CD14-positive monocyte (primary cell): ENCODE results near the gene WDR74. TPM values are rescaled to one million over a fixed set of nuclear protein-coding genes. Genes with fewer than 3 reads are reported as not detected.
"Not testable (repeated sequence)": the region's sequence is repeated elsewhere in the genome, so short reads cannot be mapped to it uniquely, and the experiment has no call there.

Experiments
- DNase-seq, 3 donors: peaks; one replicate each; pipeline ENCODE4 v3.0.0-alpha.2; 2011 to 2022
- H2AFZ ChIP-seq: 2 replicates; pipeline ENCODE4 v1.6.0; 2012; ENCODE audit warnings: mild to moderate bottlenecking, low read depth, low read length, inconsistent platforms; ENCODE audit not compliant: insufficient read depth, poor library complexity, severe bottlenecking
- H3K27ac ChIP-seq, 2 donors: 1 replicate in 1 of 2; 2 replicates in 1 of 2; pipeline ENCODE4 v1.5.1; 2012 to 2013; ENCODE audit warnings: low read length in 2 of 2, control low read depth in 1 of 2, inconsistent platforms in 1 of 2, low read depth in 1 of 2, mild to moderate bottlenecking in 1 of 2
- H3K27me3 ChIP-seq, 2 donors: one replicate each; pipeline versions ENCODE4 v1.6.0 to v1.6.1; 2011 to 2013; ENCODE audit warnings: low read length in 2 of 2; ENCODE audit not compliant: control insufficient read depth in 2 of 2, insufficient read depth in 2 of 2
- H3K36me3 ChIP-seq, 2 donors: replicated peaks in 1 of 2; 1 replicate in 1 of 2; 2 replicates in 1 of 2; pipeline versions ENCODE4 v1.5.1 to v1.6.1; 2012 to 2013; ENCODE audit warnings: low read length in 2 of 2, control low read depth in 1 of 2, inconsistent platforms in 1 of 2, mild to moderate bottlenecking in 1 of 2; ENCODE audit not compliant: insufficient read depth in 2 of 2, control insufficient read depth in 1 of 2
- H3K4me1 ChIP-seq, 2 donors: 1 replicate in 1 of 2; 2 replicates in 1 of 2; pipeline versions ENCODE4 v1.5.1 to v1.6.1; 2012 to 2013; ENCODE audit warnings: low read length in 2 of 2, control low read depth in 1 of 2, inconsistent platforms in 1 of 2, mild to moderate bottlenecking in 1 of 2, moderate library complexity in 1 of 2; ENCODE audit not compliant: insufficient read depth in 2 of 2, control insufficient read depth in 1 of 2
- H3K4me2 ChIP-seq: replicated peaks from 2 replicates; pipeline ENCODE3; 2012; ENCODE audit warnings: low read length, moderate library complexity, mild to moderate bottlenecking; ENCODE audit not compliant: poor library complexity, severe bottlenecking; ENCODE audit errors: extremely low read depth
- H3K4me3 ChIP-seq, 3 experiments: fragments of 200-600 bp in 1 of 3; sonication (generic) in 1 of 3; replicated peaks in 1 of 3; 1 replicate in 2 of 3; 2 replicates in 1 of 3; pipeline ENCODE4 v1.5.1; 2011 to 2013; ENCODE audit warnings: low read length in 3 of 3, mild to moderate bottlenecking in 3 of 3, control low read depth in 2 of 3, low read depth in 2 of 3, inconsistent platforms in 1 of 3, moderate library complexity in 1 of 3
- H3K79me2 ChIP-seq: 2 replicates; pipeline ENCODE4 v1.6.0; 2012; ENCODE audit warnings: mild to moderate bottlenecking, control low read depth, inconsistent platforms, low read length, moderate library complexity; ENCODE audit not compliant: insufficient read depth
- H3K9ac ChIP-seq: 2 replicates; pipeline ENCODE4 v1.6.0; 2017; ENCODE audit warnings: low read length, mild to moderate bottlenecking; ENCODE audit not compliant: insufficient read depth, poor library complexity, severe bottlenecking
- H3K9me3 ChIP-seq, 2 donors: replicated peaks in 1 of 2; 1 replicate in 1 of 2; 2 replicates in 1 of 2; pipeline versions ENCODE4 v1.5.1 to v1.6.1; 2012 to 2013; ENCODE audit warnings: low read length in 2 of 2, control low read depth in 1 of 2; ENCODE audit not compliant: control insufficient read depth in 1 of 2, insufficient read depth in 1 of 2
- H4K20me1 ChIP-seq: 2 replicates; pipeline ENCODE4 v1.6.0; 2012; ENCODE audit warnings: mild to moderate bottlenecking, low read length, control low read depth, moderate library complexity; ENCODE audit not compliant: insufficient read depth
- H3K27ac Mint-ChIP-seq, 7 donors: one replicate each; pipeline ENCODE4 v1.8.0; 2020; ENCODE audit warnings: mild to moderate bottlenecking in 7 of 7, mixed read lengths in 7 of 7, moderate library complexity in 6 of 7, inconsistent platforms in 2 of 7
- H3K27me3 Mint-ChIP-seq, 3 donors: one replicate each; pipeline ENCODE4 v1.8.0; 2021 to 2022; ENCODE audit warnings: low read depth in 3 of 3, mild to moderate bottlenecking in 3 of 3, mixed read lengths in 3 of 3, moderate library complexity in 3 of 3, inconsistent platforms in 1 of 3
- H3K36me3 Mint-ChIP-seq, 2 donors: one replicate each; pipeline ENCODE4 v1.8.0; 2020; ENCODE audit warnings: mixed read lengths in 2 of 2, inconsistent platforms in 1 of 2, mild to moderate bottlenecking in 1 of 2
- H3K4me1 Mint-ChIP-seq: one replicate; pipeline ENCODE4 v1.8.0; 2020; ENCODE audit warnings: mild to moderate bottlenecking, mixed read lengths
- H3K4me3 Mint-ChIP-seq, 2 donors: one replicate each; pipeline ENCODE4 v1.8.0; 2020; ENCODE audit warnings: mild to moderate bottlenecking in 2 of 2, mixed read lengths in 2 of 2, moderate library complexity in 1 of 2
- H3K9me3 Mint-ChIP-seq, 7 donors: one replicate each; pipeline ENCODE4 v1.8.0; 2020 to 2022; ENCODE audit warnings: mixed read lengths in 7 of 7, mild to moderate bottlenecking in 6 of 7, moderate library complexity in 6 of 7, inconsistent platforms in 2 of 7
- WGBS: methylation state at CpG from one replicate; pipeline ENCODE4 v1.1.5; 2013; ENCODE audit warnings: missing lambda C conversion rate; ENCODE audit not compliant: insufficient coverage; 5-methylcytosine and 5-hydroxymethylcytosine counted together
- intact Hi-C, 2 donors: fragments of 100-400 bp; cut with micrococcal nuclease; formaldehyde crosslinking; loops; one replicate each; pipeline versions ENCODE4 v1.15.0 to v1.15.1; 2023
- polyA plus RNA-seq, 3 donors: library from polyadenylated mRNA; depleted of rRNA in 1 of 3; unstranded in 2 of 3; stranded (reverse) in 1 of 3; fragments of 300-500 nt in 2 of 3; fragments of >200 nt in 1 of 3; fragmentation: Illumina TruSeq in 2 of 3; gene quantifications; 1 replicate in 2 of 3; 2 replicates in 1 of 3; pipeline ENCODE4 v1.2.3, GENCODE V29; 2012 to 2021
- TF ChIP-seq, protein P1 (sequence below): fragments of 200-600 bp; IDR thresholded peaks from one replicate; pipeline ENCODE4 v1.8.0; 2022; ENCODE audit warnings: antibody characterized with exemption, mild to moderate bottlenecking

Gene WDR74
- polyA plus RNA-seq, 3 donors = 14.2 to 52.5 (median 18.4) TPM

DNA sequence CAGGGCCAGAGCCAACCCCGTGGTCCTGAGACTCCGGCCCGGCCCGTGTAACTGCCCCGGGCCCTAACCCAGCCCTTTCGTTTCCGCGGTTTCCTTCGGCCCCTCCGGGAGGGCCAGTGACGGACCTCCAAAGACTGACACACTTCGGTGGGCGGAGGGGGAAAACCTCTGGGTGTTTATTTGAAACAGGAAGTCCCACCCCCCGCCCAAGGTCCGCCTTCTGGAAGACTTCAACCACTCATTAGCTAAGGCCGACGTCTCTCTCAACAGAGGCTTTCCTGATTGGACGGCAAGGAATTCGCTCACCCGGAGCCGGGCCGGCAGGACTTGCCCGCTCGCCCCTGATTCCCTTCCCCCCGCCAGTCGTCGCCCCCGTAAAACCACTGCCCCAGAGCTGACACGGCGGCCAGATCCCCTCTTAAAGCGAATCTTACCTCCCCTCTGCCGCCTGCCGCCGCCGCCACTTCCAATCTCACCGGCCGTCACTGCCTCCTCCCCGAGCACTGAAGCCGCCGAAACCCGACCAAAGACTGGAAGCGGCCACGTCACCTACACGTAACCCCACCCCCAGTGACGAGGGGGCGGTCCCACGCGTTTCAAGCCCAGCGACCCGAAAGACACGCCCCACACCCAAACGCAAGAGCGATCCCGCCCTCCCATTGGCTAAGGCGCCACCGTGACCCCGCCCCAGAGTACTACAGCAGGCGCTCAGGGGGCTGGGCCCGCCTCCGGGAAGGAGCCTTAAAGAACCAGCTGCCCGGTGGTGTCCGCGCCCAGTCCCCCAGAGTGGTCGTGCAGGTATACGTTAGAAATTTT is 7.7 kb downstream of the WDR74 start, which contains the start of gene STX5:
Gene STX5 (minus strand): TSS at position 532 of the 816 bp plus-strand sequence. CDS start 808 bp downstream, outside the sequence.
- H3K27me3 ChIP-seq = no peaks in the 10 kb centered on the region
- peak within 1 kb of the TSS; percentile 96 for H3K4me2 ChIP-seq
- peak; percentile 97 to 99 (median 98) for DNase-seq
- H3K9ac ChIP-seq = peak within 1 kb of the TSS; percentile 90
- H3K79me2 ChIP-seq = peaks cover 94% of the 10 kb centered on the region
- H3K9me3 Mint-ChIP-seq = no peaks in the 10 kb centered on the region
- peak within 1 kb of the TSS; percentile 99 to 100 (median 99) for H3K27ac Mint-ChIP-seq
- H3K4me3 ChIP-seq = peak within 1 kb of the TSS; percentile 69 to 96 (median 88)
- H3K27ac ChIP-seq = peak within 1 kb of the TSS; percentile 84 to 86
- WGBS = under 1% methylated on average over 58 of the region's 65 CpGs
- peak within 1 kb of the TSS; percentile 68 for H2AFZ ChIP-seq
- TF ChIP-seq, protein P1, sequence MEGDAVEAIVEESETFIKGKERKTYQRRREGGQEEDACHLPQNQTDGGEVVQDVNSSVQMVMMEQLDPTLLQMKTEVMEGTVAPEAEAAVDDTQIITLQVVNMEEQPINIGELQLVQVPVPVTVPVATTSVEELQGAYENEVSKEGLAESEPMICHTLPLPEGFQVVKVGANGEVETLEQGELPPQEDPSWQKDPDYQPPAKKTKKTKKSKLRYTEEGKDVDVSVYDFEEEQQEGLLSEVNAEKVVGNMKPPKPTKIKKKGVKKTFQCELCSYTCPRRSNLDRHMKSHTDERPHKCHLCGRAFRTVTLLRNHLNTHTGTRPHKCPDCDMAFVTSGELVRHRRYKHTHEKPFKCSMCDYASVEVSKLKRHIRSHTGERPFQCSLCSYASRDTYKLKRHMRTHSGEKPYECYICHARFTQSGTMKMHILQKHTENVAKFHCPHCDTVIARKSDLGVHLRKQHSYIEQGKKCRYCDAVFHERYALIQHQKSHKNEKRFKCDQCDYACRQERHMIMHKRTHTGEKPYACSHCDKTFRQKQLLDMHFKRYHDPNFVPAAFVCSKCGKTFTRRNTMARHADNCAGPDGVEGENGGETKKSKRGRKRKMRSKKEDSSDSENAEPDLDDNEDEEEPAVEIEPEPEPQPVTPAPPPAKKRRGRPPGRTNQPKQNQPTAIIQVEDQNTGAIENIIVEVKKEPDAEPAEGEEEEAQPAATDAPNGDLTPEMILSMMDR = no peak
- peaks cover 25 to 46% of the 10 kb centered on the region in 2 donors for H3K36me3 ChIP-seq
- intact Hi-C loops = loop anchor here (2.0 to 5.0 kb wide), 3 partner anchors 27 to 45 kb away; partner anchors contain the start of genes TMEM179B (in 2 of the 2) and NXF1 (in 1 of the 2)
- no peaks in the 10 kb centered on the region for H3K27me3 Mint-ChIP-seq
- no peaks in the 10 kb centered on the region for H3K9me3 ChIP-seq
- H3K4me1 Mint-ChIP-seq = peaks cover 32% of the 10 kb centered on the region
- H3K4me3 Mint-ChIP-seq = peak within 1 kb of the TSS; percentile 97 to 98
- peaks cover 24 to 31% of the 10 kb centered on the region in 2 donors for H3K4me1 ChIP-seq
- peaks cover 46 to 55% of the 10 kb centered on the region in 2 donors for H3K36me3 Mint-ChIP-seq
- peaks cover 21% of the 10 kb centered on the region for H4K20me1 ChIP-seq

DNA sequence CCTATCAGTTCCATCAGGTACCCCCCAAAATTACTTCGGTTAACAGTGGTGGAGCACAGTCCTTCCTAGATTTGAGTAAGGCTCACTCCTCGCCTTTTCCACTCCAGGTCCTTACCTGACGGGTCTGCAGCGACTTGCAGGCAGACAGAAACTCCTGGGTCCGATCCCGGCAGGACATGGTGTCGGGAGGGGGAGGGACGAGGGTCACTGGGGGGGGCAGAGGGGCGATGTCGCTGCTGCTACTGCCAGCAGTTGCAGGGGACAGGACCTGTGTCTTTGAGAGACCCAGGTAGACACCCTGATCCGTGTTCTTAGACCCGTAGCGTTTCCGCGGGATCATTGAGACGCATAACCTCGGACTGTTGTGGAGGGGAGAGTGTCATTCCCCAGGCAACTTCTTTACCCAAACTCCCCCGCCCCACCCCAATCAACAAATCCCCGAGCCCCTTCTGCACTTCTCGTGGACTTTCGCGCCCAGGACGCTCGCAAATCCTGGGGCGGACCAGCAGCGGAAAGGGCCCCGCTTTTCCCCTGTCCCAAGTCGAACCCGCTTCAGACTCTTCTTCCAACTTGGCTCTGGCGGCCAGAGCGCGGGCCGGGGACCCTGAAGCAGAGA is 8.4 kb downstream of the WDR74 start:
- H3K4me3 ChIP-seq = peak overlapping the region; percentile 69 to 96 (median 88)
- intact Hi-C loops = loop anchor here (2.0 to 5.0 kb wide), 2 partner anchors 44 kb away; partner anchors contain the start of gene TMEM179B (in 2 of the 2)
- peaks cover 32% of the 10 kb centered on the region for H3K4me1 Mint-ChIP-seq
- peak overlapping the region; percentile 68 for H2AFZ ChIP-seq
- H3K27ac Mint-ChIP-seq = peak overlapping the region; percentile 99 to 100 (median 99)
- H3K9me3 ChIP-seq = no peaks in the 10 kb centered on the region
- peak overlapping the region; percentile 84 to 86 for H3K27ac ChIP-seq
- no peaks in the 10 kb centered on the region for H3K9me3 Mint-ChIP-seq
- peaks cover 24 to 31% of the 10 kb centered on the region in 2 donors for H3K4me1 ChIP-seq
- peak overlapping the region; percentile 90 for H3K9ac ChIP-seq
- H3K36me3 Mint-ChIP-seq = peaks cover 42 to 58% of the 10 kb centered on the region in 2 donors
- WGBS = 0% methylated on average over 19 of the region's 33 CpGs
- H3K27me3 ChIP-seq = no peaks in the 10 kb centered on the region
- peaks cover 27 to 43% of the 10 kb centered on the region in 2 donors for H3K36me3 ChIP-seq
- TF ChIP-seq, protein P1 = no peak
- no peaks in the 10 kb centered on the region for H3K27me3 Mint-ChIP-seq
- peak overlapping the region; percentile 97 to 98 for H3K4me3 Mint-ChIP-seq
- H4K20me1 ChIP-seq = peaks cover 21% of the 10 kb centered on the region
- DNase-seq = peak in 1 of 3 donors; percentile 41
- H3K79me2 ChIP-seq = peaks cover 89% of the 10 kb centered on the region
- peak overlapping the region; percentile 96 for H3K4me2 ChIP-seq

DNA sequence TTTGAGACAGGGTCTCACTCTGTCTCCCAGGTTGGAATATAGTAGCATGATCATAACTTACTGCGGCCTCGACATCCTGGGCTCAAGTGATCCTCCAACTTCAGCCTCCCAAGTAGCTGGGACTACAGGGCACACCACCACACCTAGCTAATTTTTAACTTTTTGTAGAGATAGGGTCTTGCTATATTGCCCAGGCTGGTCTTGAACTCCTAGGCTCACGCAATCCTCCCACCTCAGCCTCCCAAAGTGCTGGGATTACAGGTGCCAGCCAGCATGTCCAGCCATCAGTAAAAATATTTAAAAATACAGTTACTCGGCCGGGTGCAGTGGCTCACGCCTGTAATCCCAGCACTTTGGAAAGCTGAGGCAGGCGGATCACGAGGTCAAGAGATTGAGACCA is 11.3 kb downstream of the WDR74 start:
- H3K9ac ChIP-seq, intact Hi-C loops: not testable (repeated sequence)
- H3K79me2 ChIP-seq = peaks cover 71% of the 10 kb centered on the region

More for the DNA sequence above, 11.3 kb downstream of the WDR74 start:
- H3K36me3 ChIP-seq = peaks cover 47% of the 10 kb centered on the region in 2 donors
- Mint-ChIP-seq H3K4me1 (peaks cover 20% of the 10 kb centered on the region), H3K27ac (peak overlapping the region in 1 of 7 donors; percentile 31), H3K36me3 (peaks cover 48 to 61% of the 10 kb centered on the region in 2 donors)
- H3K9me3 ChIP-seq, DNase-seq, H3K27me3 Mint-ChIP-seq, H3K9me3 Mint-ChIP-seq, H3K4me2 ChIP-seq, H2AFZ ChIP-seq, H3K4me3 ChIP-seq, H3K27me3 ChIP-seq, H3K4me3 Mint-ChIP-seq: not testable (repeated sequence)
- H3K27ac ChIP-seq = peak overlapping the region in 1 of 2 donors; percentile 4
- 89% methylated on average over 6 of the region's 8 CpGs for WGBS
- H3K4me1 ChIP-seq = peaks cover 20 to 24% of the 10 kb centered on the region in 2 donors
- H4K20me1 ChIP-seq = peaks cover 21% of the 10 kb centered on the region
